ENCODE measurements around the gene NTN3.

Gene NTN3

GRCh38 chr16:2497116-2497630 is 26.1 kb downstream of the NTN3 start:
- no peak for DNase-seq (ENCODE audit: low read depth)

- no peak for DNase-seq (ENCODE audit: low read depth)
Measured at GRCh38 chr16:2497695-2498484, 26.8 kb downstream of the NTN3 start.

GRCh38 chr16:2498531-2499253 is 27.6 kb downstream of the NTN3 start:
- DNase-seq (ENCODE audit: low read depth), result no peak

- DNase-seq (ENCODE audit: low read depth), result no peak
Measured at GRCh38 chr16:2499454-2499853, 28.4 kb downstream of the NTN3 start.

GRCh38 chr16:2499890-2500429 is 28.9 kb downstream of the NTN3 start:
- DNase-seq (ENCODE audit: low read depth), result no peak

GRCh38 chr16:2500430-2500917 is 29.4 kb downstream of the NTN3 start:
- no peak for DNase-seq (ENCODE audit: low read depth)

- DNase-seq (ENCODE audit: low read depth), result peak; percentile 64
Measured at GRCh38 chr16:2500918-2501750, 30.0 kb downstream of the NTN3 start.

- DNase-seq (ENCODE audit: low read depth), result no peak
Measured at GRCh38 chr16:2501946-2502895, 31.1 kb downstream of the NTN3 start.

GRCh38 chr16:2505695-2506094 is 34.6 kb downstream of the NTN3 start:
- DNase-seq (ENCODE audit: low read depth), result no peak

GRCh38 chr16:2507052-2507659 is 36.1 kb downstream of the NTN3 start:
- DNase-seq (ENCODE audit: low read depth), result no peak

GRCh38 chr16:2507665-2508064 is 36.6 kb downstream of the NTN3 start:
- DNase-seq (ENCODE audit: low read depth), result no peak

- no peak for DNase-seq (ENCODE audit: low read depth)
Measured at GRCh38 chr16:2508722-2509400, 37.8 kb downstream of the NTN3 start.

- DNase-seq (ENCODE audit: low read depth), result no peak
Measured at GRCh38 chr16:2511128-2511800, 40.2 kb downstream of the NTN3 start.

- no peak for DNase-seq (ENCODE audit: low read depth)
Measured at GRCh38 chr16:2511996-2512734, 41.1 kb downstream of the NTN3 start.

GRCh38 chr16:2512735-2513404 is 41.8 kb downstream of the NTN3 start:
- no peak for DNase-seq (ENCODE audit: low read depth)

GRCh38 chr16:2513405-2514332 is 42.6 kb downstream of the NTN3 start, which contains the start of gene ATP6V0C:
ATP6V0C (plus strand) TSS chr16:2513952; CDS start chr16:2514104, 152 bp downstream.
- peak; percentile 83 for DNase-seq (ENCODE audit: low read depth)

Data from stimulated activated CD8-positive, alpha-beta memory T cell treated with anti-CD3 and anti-CD28 coated beads, Interleukin-12 subunit alpha, Interleukin-12 subunit beta, amount 100 ng/mL, for 1 hour (primary cell).